Measurements from ENCODE around the gene RALGPS1. TPM values are rescaled to one million over a fixed set of nuclear protein-coding genes. Genes with fewer than 3 reads are reported as not detected.

Gene RALGPS1
- total and polyA plus RNA-seq, 2 donors (not counting 1 experiment from before 2014, with no cell fraction given), result 2.0 to 5.9 TPM

GRCh38 chr9:126965077-126965476, 50.5 kb downstream of the RALGPS1 start:
- Histone ChIP-seq H3K4me1 (ENCODE audit: control insufficient read depth, extremely low read depth, insufficient read depth, low read length) (peaks cover 2% of the 10 kb centered on the region), H3K9me3 (ENCODE audit: control insufficient read depth, insufficient read depth, low read depth, low read length) (no peaks in the 10 kb centered on the region), H3K27me3 (ENCODE audit: control insufficient read depth, insufficient read depth, low read length) (no peaks in the 10 kb centered on the region), H3K27ac (ENCODE audit: insufficient read depth, low read length) (no peak overlapping the region), H3K4me3 (replicated peaks in 1 of 4; ENCODE audit: control extremely low read depth in 1 of 4, insufficient read depth in 1 of 4, low read depth in 3 of 4, low read length in 4 of 4) (no peak overlapping the region), H3K4me2 (ENCODE audit: extremely low read depth, insufficient read depth, low read length) (no peak overlapping the region), H3K9ac (ENCODE audit: insufficient read depth, low read length) (no peak overlapping the region), H4K20me1 (ENCODE audit: control insufficient read depth, extremely low read depth, insufficient read depth, low read length) (no peaks in the 10 kb centered on the region), H2AFZ (ENCODE audit: low read length) (no peak overlapping the region), H3K36me3 (ENCODE audit: control insufficient read depth, insufficient read depth, low read length) (no peaks in the 10 kb centered on the region), H3K79me2 (ENCODE audit: control insufficient read depth, insufficient read depth, low read length) (no peaks in the 10 kb centered on the region)
- DNase-seq (ENCODE audit: low read depth in 2 of 2), result peak in 1 of 2 donors; percentile 72
- TF ChIP-seq EZH2 (IDR thresholded peaks at IDR 0.05; ENCODE audit: low read length, missing control alignments) (no peak), CTCF (conservative IDR thresholded peaks at IDR 0.05 in 1 of 2, IDR thresholded peaks at IDR 0.05 in 1 of 2; ENCODE audit: low read depth in 1 of 2, low read length in 2 of 2) (no peak)

- Histone ChIP-seq H3K79me2 (ENCODE audit: control insufficient read depth, insufficient read depth, low read length) (no peaks in the 10 kb centered on the region), H3K4me2 (ENCODE audit: extremely low read depth, insufficient read depth, low read length) (no peak overlapping the region), H2AFZ (ENCODE audit: low read length) (no peak overlapping the region), H3K27me3 (ENCODE audit: control insufficient read depth, insufficient read depth, low read length) (no peaks in the 10 kb centered on the region), H3K36me3 (ENCODE audit: control insufficient read depth, insufficient read depth, low read length) (no peaks in the 10 kb centered on the region), H3K9me3 (ENCODE audit: control insufficient read depth, insufficient read depth, low read depth, low read length) (no peaks in the 10 kb centered on the region), H3K27ac (ENCODE audit: insufficient read depth, low read length) (no peak overlapping the region), H3K4me1 (ENCODE audit: control insufficient read depth, extremely low read depth, insufficient read depth, low read length) (peaks cover 2% of the 10 kb centered on the region), H4K20me1 (ENCODE audit: control insufficient read depth, extremely low read depth, insufficient read depth, low read length) (no peaks in the 10 kb centered on the region), H3K9ac (ENCODE audit: insufficient read depth, low read length) (no peak overlapping the region), H3K4me3 (replicated peaks in 1 of 4; ENCODE audit: control extremely low read depth in 1 of 4, insufficient read depth in 1 of 4, low read depth in 3 of 4, low read length in 4 of 4) (no peak overlapping the region)
- TF ChIP-seq EZH2 (IDR thresholded peaks at IDR 0.05; ENCODE audit: low read length, missing control alignments), result no peak
- TF ChIP-seq CTCF (conservative IDR thresholded peaks at IDR 0.05 in 1 of 2, IDR thresholded peaks at IDR 0.05 in 1 of 2; ENCODE audit: low read depth in 1 of 2, low read length in 2 of 2), result peak; percentile 91 to 99
- DNase-seq (ENCODE audit: low read depth in 2 of 2), result peak; percentile 39 to 77
These were observed 51.2 kb downstream of the RALGPS1 start for GRCh38 chr9:126965541-126966428.

- Histone ChIP-seq H2AFZ (ENCODE audit: low read length) (no peak overlapping the region), H3K4me1 (ENCODE audit: control insufficient read depth, extremely low read depth, insufficient read depth, low read length) (no peaks in the 10 kb centered on the region), H4K20me1 (ENCODE audit: control insufficient read depth, extremely low read depth, insufficient read depth, low read length) (no peaks in the 10 kb centered on the region), H3K27me3 (ENCODE audit: control insufficient read depth, insufficient read depth, low read length) (no peaks in the 10 kb centered on the region), H3K36me3 (ENCODE audit: control insufficient read depth, insufficient read depth, low read length) (no peaks in the 10 kb centered on the region), H3K79me2 (ENCODE audit: control insufficient read depth, insufficient read depth, low read length) (no peaks in the 10 kb centered on the region), H3K4me2 (ENCODE audit: extremely low read depth, insufficient read depth, low read length) (no peak overlapping the region), H3K9ac (ENCODE audit: insufficient read depth, low read length) (no peak overlapping the region), H3K9me3 (ENCODE audit: control insufficient read depth, insufficient read depth, low read depth, low read length) (no peaks in the 10 kb centered on the region), H3K27ac (ENCODE audit: insufficient read depth, low read length) (no peak overlapping the region), H3K4me3 (replicated peaks in 1 of 4; ENCODE audit: control extremely low read depth in 1 of 4, insufficient read depth in 1 of 4, low read depth in 3 of 4, low read length in 4 of 4) (no peak overlapping the region)
- TF ChIP-seq EZH2 (IDR thresholded peaks at IDR 0.05; ENCODE audit: low read length, missing control alignments) (no peak), CTCF (conservative IDR thresholded peaks at IDR 0.05 in 1 of 2, IDR thresholded peaks at IDR 0.05 in 1 of 2; ENCODE audit: low read depth in 1 of 2, low read length in 2 of 2) (no peak)
- DNase-seq (ENCODE audit: low read depth in 2 of 2), result no peak
These were observed 56.7 kb downstream of the RALGPS1 start for GRCh38 chr9:126971261-126971660.

All from fibroblast of lung (primary cell).